GM12801 (cell line): Measurements from ENCODE around the gene ZPR1.

Source experiments
- CTCF ChIP-seq: IDR thresholded peaks from one replicate; pipeline ENCODE4 v1.5.1; 2011; ENCODE audit warnings: control low read depth; ENCODE audit not compliant: insufficient read length; ENCODE audit errors: extremely low read depth

Gene ZPR1

DNA sequence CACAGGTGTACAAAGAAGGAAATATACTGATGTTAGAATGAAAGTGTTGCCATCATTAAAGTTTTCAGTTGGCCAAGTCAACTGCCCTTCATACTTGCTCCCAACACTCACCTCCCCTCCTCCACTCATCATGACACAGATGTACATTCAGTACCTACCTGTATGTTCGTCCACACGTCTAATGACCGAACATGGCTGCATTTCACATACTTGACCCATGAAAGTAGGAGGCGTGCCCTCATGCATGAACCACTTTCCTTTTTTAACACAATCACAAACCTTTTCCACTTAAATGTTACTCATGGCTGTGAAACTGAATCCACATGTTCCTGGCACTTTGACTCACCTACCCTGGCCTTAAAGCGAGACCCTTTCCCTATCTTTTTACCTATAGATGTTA is 11.8 kb downstream of the ZPR1 start:
- no peak for TF ChIP-seq CTCF

GRCh38 chr11:116774661-116775060 is 13.2 kb downstream of the ZPR1 start:
- TF ChIP-seq CTCF, result no peak

DNA sequence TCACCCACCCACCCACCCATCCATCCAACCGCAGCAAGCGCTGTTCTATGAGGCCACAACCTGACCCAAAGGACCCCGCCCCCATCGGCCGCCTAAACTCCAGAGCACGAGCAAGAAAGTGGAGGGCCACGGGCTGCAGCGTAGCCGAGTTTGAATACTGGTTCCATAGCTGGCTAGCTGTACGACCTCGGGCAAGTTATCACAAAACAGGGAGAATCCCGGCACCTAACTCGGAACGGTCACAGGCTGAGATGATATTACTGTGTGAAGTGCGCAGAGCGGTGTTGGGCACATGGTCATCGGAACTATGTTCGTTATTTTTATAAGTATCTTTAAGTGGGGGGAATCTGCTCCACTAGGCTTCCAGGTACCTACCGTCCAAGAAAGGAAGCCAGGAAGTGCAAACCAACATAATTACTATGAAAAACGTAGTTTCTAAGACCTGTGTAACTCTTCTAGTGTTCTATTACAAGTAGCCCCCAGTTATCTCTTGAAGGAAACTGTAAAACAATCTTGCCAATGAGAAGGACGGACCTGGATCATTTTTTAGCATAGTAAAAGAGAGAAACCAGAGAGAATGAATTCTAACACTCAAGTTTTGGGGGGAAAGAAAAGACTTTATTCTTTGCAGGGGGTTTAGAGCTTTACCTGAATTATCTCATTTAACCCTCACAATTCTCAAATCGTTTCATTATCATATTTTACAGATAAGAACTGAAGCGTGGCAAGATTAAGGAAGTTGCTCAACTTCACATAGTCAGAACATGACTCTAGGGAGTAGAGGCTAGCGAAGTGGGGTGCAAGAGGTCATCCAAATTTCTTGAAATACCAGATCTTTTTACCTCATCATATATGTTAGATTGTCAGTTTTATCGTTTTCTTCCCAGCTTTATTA is 14.4 kb downstream of the ZPR1 start:
- no peak for TF ChIP-seq CTCF

GRCh38 chr11:116772443-116773202 is 15.2 kb downstream of the ZPR1 start, which contains the start of gene BUD13:
TSS of gene BUD13 (minus strand) at chr11:116772987. CDS start at chr11:116772964, 23 bp downstream.
- no peak for TF ChIP-seq CTCF

GRCh38 chr11:116771935-116772334 is 15.9 kb downstream of the ZPR1 start:
- TF ChIP-seq CTCF, result no peak

- TF ChIP-seq CTCF, result no peak
Measured at GRCh38 chr11:116762132-116762531, 25.7 kb downstream of the ZPR1 start.

- no peak for TF ChIP-seq CTCF
Measured at GRCh38 chr11:116750070-116750718, 37.6 kb downstream of the ZPR1 start.
